Measurements from ENCODE around the gene RPS6KA2.

The RPS6KA2 gene

DNA sequence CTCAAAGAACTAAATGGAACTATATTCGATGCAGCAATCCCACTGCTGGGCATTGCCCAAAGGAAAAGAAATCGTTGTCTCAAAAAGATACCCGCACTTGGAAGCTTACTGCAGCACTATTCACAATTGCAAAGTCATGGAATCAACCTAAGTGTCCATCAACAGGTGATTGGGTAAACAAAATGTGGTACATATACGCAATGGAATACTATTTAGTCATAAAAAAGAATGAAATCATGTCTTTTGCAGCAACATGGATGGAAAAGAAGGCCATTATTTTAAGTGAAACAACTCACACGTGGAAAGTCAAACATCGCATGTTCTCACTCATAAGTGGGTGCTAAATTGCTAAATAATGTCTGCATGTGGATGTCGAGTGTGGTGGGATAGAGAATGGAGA is 173.4 kb downstream of the RPS6KA2 start:
- no peak for DNase-seq (ENCODE audit: low read depth, low spot score)

DNA sequence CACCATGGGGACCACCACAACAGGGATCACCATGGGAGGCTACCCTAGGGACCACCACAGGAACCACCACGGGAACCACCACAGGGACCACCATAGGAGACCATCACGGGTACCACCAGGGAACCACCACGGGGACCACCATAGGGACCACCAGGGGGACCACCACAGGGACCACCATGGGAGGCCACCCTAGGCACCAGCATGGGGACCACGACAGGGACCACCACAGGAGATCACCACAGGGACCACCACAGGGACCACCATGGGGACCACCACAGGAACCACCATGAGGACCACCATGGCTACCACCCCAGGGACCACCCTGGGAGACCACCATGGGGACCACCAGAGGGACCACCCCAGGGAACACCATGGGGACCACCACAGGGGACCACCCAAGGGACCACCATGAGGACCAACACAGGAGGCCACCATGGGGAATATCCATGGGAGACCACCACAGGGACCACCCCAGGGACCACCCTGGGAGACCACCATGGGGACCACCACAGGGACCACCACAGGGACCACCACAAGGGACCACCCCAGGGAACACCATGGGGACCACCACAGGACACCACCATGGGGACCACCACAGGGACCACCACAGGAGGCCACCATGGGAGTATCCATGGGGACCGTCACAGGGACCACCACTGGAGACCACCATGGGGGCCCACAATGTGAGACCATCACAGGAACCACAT is 176.7 kb downstream of the RPS6KA2 start:
- DNase-seq (ENCODE audit: low read depth, low spot score): no peak

DNA sequence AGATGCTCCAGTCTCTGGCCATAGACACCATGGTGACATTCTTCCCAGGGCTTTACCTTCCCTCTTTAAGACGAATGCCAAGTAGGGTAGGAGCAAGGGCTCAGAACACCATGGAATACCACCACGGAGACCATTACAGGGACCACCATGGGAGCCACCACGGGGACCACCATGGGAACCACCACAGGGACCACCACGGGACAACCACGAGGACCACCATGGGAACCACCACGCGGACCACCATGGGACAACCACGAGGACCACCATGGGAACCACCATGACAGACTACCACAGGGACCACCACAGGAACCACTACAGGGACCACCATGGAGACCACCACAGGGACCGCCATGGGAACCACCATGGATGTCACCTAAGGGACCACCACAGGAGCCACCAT is 177.4 kb downstream of the RPS6KA2 start:
- DNase-seq (ENCODE audit: low read depth, low spot score): no peak

DNA sequence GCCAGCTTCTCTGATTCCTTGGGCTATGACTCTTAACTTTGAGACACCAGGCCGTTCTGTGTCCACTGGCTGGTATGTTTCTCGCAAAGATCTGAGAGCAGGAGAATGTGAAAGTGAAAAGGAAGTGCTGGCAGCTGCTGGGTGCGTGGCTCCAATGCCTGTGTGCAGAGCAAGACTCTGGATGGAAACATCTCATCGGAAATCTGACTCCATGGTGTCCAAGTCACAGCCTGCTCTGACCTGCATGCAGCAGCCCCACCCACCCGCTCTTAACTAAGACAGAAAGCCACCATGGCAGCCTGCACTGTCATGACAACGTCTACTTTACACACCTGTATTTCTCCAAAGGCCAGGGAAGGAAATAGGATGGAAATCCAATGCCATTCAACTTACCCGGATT is 178.0 kb downstream of the RPS6KA2 start:
- DNase-seq (ENCODE audit: low read depth, low spot score): no peak

DNA sequence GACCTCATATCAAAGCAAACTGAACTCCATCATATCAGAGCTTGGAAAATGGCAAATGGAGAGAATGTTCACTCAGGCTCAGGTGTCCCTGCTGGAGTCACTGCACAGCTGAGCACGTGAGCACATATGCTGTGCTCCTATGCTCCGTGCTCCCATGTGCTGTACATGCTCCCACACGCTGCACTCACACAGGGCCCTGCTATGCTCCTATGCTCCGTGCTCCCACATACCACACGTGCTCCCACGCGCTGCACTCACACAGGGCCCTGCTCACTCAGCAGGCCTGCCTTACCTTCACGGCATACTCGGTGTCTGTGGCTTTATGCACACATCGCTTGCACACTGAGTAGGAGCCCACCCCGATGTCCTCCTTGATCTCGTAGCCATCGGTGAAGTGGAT is 178.6 kb downstream of the RPS6KA2 start:
- DNase-seq (ENCODE audit: low read depth, low spot score): no peak

DNA sequence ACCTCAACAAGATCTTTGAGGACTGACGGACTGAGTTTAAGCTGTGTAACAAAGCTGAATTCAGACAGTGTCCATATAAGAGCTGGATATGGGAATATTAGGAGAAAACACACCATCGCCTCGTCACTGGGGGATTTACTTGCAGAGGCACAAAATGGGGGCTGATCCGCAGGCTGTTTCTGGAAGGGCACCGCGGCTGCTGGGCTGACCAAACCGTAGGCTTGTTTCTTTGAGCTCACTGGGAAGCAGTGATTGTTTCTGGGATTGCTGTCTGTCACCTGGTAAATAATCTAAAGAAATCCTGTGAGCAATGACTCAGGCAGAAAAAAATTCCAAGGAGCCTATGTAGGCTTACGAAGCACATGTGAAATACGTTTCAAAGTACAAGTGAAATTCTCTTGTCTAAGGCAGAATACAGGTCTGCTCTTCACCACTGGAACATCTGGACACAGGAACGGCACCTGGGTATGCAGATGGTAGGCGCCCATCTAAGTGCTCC is 180.4 kb downstream of the RPS6KA2 start:
- no peak for DNase-seq (ENCODE audit: low read depth, low spot score)

DNA sequence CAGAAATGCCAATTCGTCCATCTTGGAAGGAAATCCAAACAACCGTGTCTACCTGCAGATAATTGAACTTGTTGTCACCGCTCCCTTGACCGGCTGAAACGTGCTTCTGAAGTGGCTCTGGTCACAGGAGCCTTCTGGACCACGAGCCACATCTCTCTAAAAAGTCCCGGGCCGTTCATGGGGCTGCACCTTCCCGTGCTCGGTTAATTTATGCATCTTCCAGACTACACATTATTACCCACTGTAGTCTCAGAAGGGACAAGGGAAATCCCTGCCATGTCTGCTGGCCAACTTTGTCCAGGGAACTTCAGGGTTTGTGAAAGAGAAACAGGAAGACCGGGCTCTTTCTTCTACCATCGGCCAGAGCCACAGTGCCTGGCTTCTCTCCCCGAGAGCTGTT is 180.9 kb downstream of the RPS6KA2 start:
- no peak for DNase-seq (ENCODE audit: low read depth, low spot score)

DNA sequence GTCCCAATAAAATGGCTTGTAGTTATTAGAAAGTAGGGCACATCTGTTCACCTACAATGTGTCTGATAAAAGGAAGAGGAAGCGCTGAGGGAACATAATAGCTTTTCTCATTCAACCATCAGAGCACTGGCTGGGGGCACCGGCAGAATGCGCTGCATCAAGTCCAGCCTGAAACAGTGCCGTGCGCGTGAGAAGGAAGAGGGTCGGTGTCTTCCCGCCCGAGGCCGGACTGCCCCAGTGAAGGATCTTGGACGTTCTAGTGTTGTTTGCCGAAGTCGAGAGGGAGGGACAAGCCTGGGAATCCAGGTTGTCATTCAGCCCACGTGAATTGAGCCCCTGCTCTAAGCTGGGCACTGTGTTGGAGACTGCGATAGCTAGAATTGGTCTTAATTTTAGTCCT is 182.6 kb downstream of the RPS6KA2 start:
- DNase-seq (ENCODE audit: low read depth, low spot score): no peak

DNA sequence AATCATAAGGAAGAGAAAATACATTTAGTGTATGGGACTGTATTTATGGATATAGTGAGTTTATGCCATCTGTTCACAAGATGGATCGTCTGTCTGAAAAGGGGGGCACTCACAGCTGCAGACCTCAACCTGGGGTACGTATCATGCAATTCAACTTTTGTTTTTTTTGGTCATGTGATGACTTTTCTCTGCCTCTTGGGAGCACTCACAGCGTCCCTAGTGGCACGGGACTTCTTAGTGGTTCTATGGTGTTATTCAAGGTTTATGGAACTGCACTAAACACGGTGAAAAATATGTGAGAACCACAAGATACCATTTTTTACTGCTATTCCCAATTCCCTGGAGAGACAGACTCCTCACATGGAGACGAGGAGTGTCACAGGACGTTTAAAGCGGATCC is 183.9 kb downstream of the RPS6KA2 start:
- DNase-seq (ENCODE audit: low read depth, low spot score): no peak

DNA sequence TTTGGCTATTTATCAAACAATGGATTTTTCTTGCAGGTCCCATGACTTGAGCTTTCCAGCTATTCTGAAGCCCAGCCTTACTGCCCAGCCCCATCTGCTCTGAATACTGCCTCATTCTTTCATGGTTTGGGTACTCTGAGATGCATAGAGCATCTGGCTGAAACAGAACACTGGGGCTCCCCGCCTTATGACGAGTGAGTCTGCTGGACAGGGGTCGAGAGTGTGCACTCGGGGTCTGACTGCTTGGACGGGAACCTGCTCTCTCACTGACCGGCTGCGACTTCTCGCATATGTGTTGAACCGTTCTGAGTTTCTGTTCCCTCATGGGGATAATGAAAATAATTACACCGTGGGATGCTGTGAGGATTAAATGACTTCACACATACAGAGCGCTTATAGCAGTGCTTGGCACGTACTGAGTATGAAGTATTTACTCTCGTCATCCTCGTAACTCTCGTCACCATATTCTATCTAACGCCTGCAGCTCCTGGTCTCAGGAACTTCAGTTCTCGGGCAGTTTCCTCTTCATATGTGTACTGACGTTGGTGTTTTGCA is 184.8 kb downstream of the RPS6KA2 start:
- DNase-seq (ENCODE audit: low read depth, low spot score): no peak

DNA sequence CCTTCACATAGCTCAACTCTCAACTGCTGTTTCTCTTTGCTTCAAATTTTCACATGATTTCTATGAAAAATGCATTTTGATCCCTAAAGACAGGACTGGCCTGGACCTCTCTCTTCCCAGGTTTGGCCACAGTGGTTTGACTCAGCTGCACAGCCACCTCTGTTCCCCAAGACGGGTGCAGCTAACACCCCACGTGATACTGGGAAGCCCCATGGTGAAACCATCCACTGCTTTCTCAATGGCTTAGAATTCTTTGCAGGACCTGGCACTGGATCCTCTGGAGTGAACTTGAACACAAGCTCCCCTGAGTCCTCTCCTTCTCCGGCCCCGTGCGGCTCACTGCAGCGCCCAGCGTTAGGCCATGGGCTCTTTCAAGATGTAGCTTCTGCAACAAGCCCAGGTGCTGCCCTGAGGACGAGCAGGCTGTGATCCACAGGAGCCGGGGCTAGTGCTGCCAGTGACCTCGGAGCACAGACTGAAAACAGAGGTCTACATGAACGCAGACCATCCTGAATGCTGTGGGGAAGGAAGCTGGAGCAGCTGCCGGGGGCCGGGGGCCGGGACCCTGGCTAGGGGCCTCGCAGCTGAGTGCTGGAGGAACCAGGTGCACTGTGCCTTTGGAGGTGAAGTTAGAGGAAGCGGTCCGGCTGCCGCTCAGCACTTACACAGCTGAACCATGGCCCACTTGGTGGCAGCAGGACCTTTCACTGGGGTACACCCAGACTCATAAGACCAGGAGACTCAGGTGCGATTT is 185.5 kb downstream of the RPS6KA2 start:
- no peak for DNase-seq (ENCODE audit: low read depth, low spot score)

DNA sequence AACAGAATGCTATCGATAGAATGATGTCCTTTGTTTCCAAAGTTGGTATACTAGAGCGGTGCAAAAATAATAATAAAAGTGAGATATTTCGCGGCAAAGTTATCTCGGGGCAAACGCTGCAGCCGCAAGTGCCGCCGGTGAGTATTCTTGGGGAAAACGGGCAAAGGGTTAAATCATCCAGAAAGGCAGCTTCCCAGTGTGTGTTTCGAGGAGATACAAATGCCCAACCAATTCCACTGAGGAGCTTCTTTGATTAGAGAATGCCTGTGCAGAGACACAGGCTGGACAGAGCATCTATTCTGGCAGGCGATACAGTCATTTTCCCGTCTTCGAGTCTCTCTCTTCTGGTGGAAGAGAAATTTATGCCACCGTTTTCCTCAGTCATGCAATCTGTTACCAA is 186.3 kb downstream of the RPS6KA2 start:
- no peak for DNase-seq (ENCODE audit: low read depth, low spot score)

DNA sequence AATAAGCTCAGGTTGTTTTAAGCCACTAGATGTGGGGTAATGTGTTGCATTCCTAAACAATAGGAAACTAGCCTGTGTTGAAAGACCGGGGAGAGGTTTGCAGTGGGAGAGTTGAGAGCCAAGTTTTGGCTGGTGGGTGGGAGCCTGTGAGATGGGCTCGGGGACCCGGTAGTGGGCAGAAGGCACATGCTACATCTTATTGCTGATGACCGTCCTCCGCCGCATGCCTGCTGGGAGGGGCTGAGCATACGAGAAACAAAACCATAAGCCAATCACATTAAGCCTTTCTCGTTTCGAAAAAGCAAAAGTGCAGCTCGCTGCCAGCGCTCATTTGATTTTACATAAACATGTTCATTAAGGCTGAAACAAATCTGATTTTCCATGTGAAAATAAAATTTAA is 186.9 kb downstream of the RPS6KA2 start:
- no peak for DNase-seq (ENCODE audit: low read depth, low spot score)

DNA sequence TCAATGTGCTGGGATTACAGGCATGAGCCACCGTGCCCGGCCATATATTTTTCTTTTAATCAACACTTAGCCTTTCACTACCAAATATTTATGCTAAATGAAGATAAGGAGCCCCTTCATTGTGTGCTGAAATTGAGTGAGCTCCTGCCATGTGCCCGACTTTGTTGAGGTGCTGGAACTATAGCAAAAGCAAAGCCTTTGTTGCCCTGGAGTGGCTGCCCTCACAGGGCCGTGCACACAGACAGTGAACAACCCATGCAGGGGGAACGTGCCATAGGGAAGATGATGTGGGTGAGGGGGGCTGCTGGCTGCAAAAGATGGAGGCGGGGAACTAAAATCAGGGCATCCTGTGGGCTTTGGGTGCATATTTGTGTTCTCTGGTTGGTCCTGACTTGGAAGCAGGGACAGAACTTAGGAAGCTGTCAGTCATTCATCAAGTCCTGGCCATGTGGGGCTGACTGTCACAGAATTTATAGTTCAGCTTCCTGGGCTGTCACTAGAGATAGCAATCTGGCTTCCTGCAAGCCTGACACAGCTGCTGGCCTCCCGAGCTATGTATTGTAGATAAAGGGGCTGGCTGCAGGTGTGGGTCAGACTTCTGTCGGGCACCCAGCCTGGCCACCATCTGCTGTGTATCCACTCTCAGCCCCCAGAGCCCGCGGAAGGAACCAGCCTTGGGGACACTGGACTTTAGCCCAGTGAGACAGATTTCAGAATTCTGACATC is 187.5 kb downstream of the RPS6KA2 start:
- no peak for DNase-seq (ENCODE audit: low read depth, low spot score)

DNA sequence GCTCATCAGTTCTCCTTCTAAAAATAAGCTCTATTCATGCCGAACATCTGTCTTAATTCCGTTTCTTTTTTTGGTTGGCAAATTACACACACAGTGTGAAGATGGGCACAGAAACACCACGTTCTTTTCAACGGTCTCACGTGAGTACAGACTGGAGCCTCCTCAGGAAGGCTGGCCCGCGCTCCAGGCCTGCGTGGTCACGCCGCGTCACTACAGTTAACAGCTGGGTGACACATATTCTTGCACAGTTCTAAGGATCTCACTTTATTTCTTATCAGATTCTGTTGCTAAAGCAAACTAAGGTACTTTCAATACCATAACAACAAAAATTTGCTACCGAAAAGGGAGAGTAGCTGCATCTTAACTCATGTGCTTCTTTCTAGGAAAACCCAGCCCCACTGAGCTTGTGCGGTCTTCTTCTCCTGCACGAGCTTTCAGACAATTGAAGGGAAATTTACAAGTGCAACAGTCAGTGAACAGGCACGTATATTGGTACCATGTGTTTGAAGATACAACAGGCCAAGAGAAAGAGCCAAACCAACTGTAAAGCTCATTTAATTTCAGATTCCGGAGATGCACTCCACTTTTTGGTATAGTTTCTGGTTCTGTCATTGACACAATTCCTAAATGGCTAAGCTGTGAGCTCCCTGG is 188.7 kb downstream of the RPS6KA2 start:
- DNase-seq (ENCODE audit: low read depth, low spot score): no peak

DNA sequence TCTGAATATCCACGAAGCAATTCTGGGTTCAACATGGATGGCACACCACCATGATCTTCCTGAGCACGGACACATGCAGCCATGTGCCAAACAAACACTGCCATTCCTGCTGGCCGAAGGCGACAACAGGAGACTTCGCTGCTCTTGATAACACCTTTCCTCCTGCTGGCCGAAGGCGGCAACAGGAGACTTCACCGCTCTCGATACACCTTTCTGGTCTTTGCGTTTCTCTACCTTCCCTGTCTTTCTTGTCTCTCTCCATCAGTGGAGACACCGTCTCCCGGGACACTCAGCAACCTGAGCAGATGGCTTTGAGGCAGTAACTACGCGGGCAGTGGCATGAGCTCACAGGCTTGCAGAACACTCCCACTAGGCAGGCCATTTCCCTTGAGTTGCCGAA is 189.4 kb downstream of the RPS6KA2 start:
- no peak for DNase-seq (ENCODE audit: low read depth, low spot score)

DNA sequence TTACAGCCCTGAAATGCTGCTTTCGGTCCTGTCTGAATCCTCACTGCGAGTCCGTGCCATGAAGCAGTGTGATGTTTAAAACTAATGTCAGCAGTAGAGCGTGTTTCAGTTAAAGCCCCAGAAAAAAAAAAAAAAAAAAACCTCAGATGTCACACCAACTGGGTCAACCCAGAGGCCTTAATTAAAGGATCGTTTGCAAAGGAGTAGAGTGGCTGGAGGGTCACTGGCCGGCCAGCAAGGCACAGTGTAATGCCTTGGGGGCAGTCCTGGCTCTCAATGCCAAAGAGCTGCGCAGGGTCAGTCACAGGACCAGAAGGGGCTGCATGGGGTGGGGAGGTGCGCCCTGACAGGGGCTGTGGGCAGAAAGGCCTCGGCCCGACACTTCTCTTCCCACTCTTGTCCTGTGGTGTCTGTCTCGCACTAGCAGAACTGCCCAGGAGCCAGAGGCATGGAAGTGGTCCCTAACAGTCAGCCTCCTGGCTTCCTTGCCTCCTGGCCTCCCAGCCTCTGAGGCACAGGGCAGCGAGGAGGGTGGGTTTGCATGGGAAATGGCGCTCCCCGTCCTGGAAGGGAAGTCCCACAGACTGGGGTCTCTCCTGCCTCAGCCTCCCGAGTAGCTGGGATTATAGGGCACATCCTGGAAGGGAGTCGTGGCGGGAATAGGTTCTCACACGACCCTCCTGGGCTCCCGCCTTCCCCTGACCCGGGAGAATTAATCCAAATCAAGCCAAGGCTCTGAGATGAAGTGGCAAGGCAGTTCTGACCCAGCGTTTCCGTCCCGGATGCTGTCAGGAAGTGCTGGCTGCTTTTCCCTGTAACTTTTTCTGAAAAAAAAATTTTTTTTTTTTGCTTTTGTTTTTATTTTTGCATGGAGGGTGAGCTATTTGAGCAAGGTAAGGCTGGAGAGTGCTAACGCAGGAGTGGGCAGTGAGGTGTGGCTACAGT is 190.6 kb downstream of the RPS6KA2 start:
- DNase-seq (ENCODE audit: low read depth, low spot score): no peak

DNA sequence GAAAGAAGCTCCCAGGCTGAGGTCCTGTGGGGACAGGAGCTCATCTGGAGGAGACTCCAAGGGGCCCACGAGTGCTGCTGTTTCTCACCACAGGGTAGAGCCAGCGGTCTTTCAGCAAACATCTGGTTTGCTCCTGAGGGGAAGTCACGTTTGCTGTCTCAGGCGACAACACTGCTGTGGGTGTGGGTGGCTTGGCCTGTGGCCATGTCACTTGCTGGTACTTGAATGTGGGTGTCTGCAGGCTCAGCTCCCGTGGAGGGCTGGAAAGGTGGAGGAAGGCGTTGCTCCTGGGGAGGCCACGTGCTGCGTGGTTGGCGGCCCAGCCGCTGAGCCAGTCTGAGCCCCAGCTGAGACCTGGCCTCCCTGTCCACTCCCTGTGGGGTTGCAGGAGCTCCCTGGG is 191.5 kb downstream of the RPS6KA2 start:
- no peak for DNase-seq (ENCODE audit: low read depth, low spot score)

DNA sequence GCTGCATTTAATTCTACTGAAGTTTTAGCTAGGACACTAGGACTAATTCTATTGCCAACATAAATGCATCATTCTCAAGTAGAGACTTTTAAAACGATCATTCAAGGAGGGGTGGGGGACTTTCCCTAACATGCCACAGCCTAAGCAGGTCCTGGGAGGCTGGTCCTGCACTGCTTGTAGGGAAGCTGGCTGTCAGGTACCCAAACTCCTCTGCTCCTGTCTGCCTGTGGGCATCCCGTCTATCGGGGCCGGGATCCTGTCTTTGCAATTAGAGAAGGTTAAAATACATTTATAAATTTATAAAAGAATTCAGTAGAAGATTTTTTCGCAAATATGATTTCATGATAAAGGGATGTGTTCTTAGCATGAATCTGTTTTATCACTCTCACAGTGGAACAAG is 192.7 kb downstream of the RPS6KA2 start:
- no peak for DNase-seq (ENCODE audit: low read depth, low spot score)

DNA sequence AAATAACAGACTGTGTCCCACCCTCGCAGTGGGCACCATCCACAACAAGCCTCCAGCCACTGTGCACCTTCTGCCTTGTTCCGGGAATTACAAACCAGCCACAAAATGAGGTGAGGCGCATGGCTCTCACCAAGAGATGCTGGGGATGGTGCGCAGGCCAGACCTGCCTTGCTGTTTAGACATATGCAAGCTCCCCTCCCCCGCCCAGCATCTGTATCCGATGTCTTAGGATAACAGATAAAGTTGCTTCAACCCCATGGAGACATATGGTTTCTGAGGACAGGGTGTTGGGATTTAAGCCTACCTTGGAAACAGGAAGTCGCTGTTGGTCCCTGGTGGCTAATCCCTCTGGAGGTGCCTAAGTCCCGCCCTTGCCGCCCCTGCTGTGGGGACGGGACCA is 194.0 kb downstream of the RPS6KA2 start:
- no peak for DNase-seq (ENCODE audit: low read depth, low spot score)

DNA sequence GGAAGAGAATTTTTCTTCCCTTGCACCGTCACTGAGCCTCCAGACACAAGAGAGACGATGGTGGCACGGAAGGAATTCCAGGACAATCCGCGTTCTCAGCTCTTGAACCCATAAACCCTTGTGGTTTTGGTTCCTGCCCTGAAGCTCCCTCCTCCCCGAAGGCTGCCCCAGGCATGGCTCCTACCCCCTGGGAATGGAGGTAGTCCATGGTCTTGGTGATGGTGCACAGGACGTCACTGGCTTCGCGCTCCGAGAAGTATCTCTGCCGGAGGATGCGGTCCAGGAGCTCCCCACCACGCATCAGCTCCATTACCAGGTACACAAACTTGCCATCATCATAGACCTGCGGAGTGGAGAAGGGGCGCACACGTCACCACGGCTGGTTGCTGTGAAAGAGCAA is 196.8 kb downstream of the RPS6KA2 start:
- DNase-seq (ENCODE audit: low read depth, low spot score): no peak

All from activated naive CD8-positive, alpha-beta T cell treated with anti-CD3 and anti-CD28 coated beads, Interleukin-2, amount 50 U/mL, for 16 hours (primary cell).